Panc1 (cell line): ENCODE measurements around the gene CACNA2D4.

Experiments used
- SIN3A ChIP-seq: IDR thresholded peaks from 2 replicates; pipeline ENCODE4 v1.6.1; 2012; ENCODE audit warnings: low read depth, mild to moderate bottlenecking, low read length, moderate library complexity, borderline replicate concordance; ENCODE audit not compliant: insufficient read depth
- TF ChIP-seq, protein P1 (sequence below): fragments of 450-650 bp; IDR thresholded peaks from 2 replicates; pipeline ENCODE4 v1.5.1; 2017; ENCODE audit warnings: mild to moderate bottlenecking
- TF ChIP-seq, protein P2 (sequence below), 2 experiments: IDR thresholded peaks; 2 replicates each; pipeline ENCODE4 v1.6.1; 2011 to 2012; ENCODE audit warnings: low read depth in 2 of 2, control low read depth in 1 of 2, low read length in 1 of 2, mild to moderate bottlenecking in 1 of 2, moderate library complexity in 1 of 2; ENCODE audit not compliant: insufficient read depth in 1 of 2

DNA sequence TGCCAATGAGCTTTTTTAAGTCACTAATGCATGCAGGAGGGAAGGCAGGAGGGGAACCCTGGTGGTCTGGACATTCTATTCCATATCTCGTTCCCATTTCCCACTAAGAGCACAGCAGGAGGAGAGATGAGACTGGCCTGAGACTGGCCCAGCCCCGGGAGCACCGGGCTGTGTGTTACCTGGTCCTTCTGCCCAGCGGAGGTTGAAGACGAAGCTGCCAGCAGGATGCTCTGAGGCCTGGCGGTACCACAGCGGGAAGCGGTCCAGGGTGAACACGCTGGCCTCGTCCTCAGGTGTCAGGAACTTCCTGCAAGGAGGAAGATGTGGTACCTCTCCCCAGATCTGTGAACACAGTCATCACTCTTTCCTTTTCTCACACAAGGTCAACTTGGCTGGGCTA lies 74.2 kb downstream of the CACNA2D4 start:
- TF ChIP-seq, protein P1, sequence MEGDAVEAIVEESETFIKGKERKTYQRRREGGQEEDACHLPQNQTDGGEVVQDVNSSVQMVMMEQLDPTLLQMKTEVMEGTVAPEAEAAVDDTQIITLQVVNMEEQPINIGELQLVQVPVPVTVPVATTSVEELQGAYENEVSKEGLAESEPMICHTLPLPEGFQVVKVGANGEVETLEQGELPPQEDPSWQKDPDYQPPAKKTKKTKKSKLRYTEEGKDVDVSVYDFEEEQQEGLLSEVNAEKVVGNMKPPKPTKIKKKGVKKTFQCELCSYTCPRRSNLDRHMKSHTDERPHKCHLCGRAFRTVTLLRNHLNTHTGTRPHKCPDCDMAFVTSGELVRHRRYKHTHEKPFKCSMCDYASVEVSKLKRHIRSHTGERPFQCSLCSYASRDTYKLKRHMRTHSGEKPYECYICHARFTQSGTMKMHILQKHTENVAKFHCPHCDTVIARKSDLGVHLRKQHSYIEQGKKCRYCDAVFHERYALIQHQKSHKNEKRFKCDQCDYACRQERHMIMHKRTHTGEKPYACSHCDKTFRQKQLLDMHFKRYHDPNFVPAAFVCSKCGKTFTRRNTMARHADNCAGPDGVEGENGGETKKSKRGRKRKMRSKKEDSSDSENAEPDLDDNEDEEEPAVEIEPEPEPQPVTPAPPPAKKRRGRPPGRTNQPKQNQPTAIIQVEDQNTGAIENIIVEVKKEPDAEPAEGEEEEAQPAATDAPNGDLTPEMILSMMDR: no peak
- TF ChIP-seq, protein P2, sequence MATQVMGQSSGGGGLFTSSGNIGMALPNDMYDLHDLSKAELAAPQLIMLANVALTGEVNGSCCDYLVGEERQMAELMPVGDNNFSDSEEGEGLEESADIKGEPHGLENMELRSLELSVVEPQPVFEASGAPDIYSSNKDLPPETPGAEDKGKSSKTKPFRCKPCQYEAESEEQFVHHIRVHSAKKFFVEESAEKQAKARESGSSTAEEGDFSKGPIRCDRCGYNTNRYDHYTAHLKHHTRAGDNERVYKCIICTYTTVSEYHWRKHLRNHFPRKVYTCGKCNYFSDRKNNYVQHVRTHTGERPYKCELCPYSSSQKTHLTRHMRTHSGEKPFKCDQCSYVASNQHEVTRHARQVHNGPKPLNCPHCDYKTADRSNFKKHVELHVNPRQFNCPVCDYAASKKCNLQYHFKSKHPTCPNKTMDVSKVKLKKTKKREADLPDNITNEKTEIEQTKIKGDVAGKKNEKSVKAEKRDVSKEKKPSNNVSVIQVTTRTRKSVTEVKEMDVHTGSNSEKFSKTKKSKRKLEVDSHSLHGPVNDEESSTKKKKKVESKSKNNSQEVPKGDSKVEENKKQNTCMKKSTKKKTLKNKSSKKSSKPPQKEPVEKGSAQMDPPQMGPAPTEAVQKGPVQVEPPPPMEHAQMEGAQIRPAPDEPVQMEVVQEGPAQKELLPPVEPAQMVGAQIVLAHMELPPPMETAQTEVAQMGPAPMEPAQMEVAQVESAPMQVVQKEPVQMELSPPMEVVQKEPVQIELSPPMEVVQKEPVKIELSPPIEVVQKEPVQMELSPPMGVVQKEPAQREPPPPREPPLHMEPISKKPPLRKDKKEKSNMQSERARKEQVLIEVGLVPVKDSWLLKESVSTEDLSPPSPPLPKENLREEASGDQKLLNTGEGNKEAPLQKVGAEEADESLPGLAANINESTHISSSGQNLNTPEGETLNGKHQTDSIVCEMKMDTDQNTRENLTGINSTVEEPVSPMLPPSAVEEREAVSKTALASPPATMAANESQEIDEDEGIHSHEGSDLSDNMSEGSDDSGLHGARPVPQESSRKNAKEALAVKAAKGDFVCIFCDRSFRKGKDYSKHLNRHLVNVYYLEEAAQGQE (IDR thresholded peaks at IDR 0.05; ENCODE audit: insufficient read depth in 1 of 2, low read depth in 2 of 2, low read length in 1 of 2): no peak
- no peak for TF ChIP-seq SIN3A
